ELR (cell line): ENCODE data around the gene TDG.

Experiments used
- DNase-seq: peaks from one replicate; pipeline ENCODE4 v3.0.0-alpha.2; 2015; ENCODE audit warnings: low read depth

Gene TDG

DNA sequence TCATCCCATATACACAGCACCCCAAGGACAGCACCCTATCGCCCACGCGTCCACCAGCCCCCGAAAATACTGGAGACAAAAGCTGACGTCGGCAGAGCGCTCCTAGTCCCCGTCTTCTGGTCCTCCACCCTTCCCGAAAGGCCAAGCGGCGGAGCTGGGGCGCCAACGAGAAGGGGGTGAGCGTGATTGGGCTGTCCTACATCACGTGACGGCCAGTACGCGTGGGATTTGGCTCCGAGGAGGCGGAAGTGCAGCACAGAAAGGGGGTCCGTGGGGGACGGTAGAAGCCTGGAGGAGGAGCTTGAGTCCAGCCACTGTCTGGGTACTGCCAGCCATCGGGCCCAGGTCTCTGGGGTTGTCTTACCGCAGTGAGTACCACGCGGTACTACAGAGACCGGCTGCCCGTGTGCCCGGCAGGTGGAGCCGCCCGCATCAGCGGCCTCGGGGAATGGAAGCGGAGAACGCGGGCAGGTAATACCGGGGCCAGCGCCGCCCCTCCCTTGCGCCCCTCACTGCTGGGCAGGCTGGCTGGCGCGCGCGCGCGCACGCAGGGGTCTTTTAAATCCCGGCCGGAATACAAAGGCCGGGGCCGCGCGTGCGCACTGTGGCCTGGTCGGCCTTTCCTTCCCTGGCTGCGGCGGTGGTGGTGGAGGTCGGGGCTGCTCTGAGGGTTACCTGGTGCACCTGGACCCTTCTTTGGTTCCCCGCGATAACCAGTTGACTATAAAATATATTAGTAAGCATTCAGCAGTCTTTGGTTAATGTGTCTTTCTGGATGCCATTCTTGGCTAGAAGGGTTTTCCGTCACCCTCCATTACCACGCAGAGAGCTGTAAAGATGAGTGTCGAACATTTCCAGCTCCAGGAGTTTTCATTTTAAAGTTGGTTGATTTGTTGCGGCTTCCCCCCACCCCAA, at the start of gene TDG:
TDG (plus strand) TSS at position 283 of the 915 bp plus-strand sequence; CDS start at position 449, 166 bp downstream.
- peak; percentile 99 for DNase-seq

- DNase-seq: no peak
Observed at GRCh38 chr12:103917873-103918272, 47.8 kb upstream of the TDG start.

GRCh38 chr12:103924761-103925641, 40.7 kb upstream of the TDG start:
- DNase-seq: peak; percentile 82

- no peak for DNase-seq
Observed at GRCh38 chr12:103928682-103929045, 37.0 kb upstream of the TDG start.

DNA sequence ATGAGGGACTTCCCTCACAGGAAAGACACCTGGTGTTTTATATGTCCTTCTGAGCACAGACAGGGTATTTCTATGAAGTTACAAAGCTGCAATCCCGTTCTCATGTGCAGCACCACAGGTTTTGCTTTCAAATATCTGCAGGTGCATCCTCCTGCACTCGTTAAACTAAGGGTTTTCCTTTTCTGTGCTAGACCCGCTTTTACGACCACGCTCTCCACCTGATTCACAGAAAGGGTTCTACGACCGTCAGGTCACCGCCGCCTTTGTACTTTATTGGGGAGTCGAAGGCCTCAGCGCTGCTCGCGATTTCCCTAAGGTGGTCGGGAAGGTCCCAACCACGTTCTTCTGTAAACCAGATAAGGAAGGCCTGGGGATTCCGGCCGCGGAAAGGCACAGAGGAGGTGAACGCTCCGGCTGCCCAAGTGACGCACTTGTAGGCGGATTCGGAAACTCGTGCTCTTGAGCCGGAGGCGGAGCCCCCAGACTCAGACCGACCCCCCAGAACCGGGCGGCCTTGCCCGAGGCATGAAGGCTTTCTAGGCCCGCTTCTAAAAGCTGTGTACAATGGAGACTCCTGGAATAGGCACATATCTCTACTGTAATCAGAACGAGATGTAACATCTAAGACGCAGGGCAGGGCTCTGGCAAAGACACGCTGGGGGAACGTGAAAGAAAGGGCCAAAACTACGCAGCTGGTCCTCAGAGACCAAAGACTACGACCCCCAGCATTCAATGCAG, 36.5 kb upstream of the TDG start:
- DNase-seq: peak; percentile 94

DNA sequence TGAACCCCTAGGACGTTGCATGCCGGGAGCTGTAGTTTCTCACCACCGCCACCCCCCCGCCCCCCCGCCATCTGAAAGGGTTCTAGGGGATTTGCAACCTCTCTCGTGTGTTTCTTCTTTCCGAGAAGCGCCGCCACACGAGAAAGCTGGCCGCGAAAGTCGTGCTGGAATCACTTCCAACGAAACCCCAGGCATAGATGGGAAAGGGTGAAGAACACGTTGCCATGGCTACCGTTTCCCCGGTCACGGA, 36.0 kb upstream of the TDG start:
- DNase-seq: no peak

GRCh38 chr12:103930034-103930786, 35.5 kb upstream of the TDG start, which contains the start of gene HSP90B1:
Gene HSP90B1, plus strand, starts transcription at chr12:103930410. Its CDS starts 106 bp downstream, at chr12:103930516.
- peak; percentile 100 for DNase-seq

DNA sequence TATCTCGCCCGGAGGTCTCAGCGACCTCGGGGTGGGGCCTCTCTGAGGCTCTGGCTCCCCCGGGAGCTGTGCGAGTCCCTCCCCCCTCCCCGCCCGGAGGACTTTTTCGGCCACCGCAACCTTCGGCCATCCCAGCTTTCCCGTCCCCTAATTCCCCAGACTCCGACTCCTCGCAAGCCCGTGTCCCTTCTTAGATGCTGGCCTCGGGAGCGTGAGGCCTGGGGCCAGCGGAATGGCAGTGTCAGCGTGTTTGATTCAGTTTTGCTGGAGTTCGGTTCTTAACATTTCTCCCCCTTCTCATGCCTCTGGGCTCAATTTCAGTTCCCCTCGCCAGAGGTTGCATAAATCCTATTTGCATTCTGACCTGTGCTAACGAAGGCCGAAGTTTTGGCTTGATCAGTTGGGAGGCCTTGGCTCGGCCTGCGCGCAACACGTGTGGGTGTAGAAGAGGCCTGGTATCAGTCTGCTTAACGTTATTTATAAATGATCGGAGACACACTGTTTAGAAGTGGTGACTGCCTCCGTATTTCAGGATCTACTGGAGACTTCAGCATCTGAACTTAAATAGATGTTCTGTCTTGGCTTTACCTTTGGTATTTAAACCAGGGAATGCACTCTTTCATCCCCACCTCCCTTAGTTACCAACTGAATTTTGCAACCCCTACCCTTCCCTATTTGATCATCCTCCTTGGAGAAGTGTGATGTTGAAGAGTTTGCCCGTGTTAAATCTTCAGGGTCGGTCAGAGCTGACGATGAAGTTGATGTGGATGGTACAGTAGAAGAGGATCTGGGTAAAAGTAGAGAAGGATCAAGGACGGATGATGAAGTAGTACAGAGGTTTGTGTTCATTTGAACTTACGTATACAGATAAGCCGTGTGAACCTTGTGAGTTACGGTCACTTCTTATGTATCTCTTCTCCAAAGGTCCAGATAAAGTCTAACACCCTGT, 34.6 kb upstream of the TDG start:
- DNase-seq: peak; percentile 50

GRCh38 chr12:103933237-103933636, 32.4 kb upstream of the TDG start:
- DNase-seq: no peak

- DNase-seq: no peak
Observed at GRCh38 chr12:103936679-103937078, 29.0 kb upstream of the TDG start.

- no peak for DNase-seq
Observed at GRCh38 chr12:103944964-103945363, 20.7 kb upstream of the TDG start.

DNA sequence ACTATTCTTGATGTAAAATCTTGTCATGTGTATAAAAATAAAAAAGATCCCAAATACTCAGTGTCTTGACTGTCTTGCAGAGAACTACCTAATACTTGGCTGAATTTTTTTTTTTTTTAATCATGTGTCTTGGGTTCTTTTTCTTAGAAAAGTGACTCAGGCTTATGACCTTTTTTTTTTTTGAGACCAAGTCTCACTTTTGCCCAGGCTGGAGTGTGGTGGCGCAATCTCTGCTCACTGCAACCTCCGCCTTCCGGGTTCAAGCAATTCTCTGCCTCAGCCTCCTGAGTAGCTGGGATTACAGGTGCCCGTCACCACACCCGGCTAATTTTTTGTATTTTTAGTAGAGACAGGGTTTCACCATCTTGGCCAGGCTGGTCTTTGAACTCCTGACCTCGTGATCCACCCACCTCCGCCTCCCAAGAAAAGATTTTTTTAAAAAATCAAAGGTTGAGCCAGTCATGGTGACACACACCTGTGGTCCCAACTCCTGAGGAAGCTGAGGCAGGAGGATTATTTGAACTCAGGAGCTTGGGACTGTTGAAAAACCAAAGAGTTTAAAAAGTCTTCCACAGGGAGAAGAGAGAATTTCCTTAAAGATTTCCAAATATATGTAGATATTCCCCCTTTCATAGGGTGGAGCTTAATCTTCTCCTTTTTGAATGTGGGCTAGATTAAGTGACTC, 17.7 kb upstream of the TDG start:
- no peak for DNase-seq

DNA sequence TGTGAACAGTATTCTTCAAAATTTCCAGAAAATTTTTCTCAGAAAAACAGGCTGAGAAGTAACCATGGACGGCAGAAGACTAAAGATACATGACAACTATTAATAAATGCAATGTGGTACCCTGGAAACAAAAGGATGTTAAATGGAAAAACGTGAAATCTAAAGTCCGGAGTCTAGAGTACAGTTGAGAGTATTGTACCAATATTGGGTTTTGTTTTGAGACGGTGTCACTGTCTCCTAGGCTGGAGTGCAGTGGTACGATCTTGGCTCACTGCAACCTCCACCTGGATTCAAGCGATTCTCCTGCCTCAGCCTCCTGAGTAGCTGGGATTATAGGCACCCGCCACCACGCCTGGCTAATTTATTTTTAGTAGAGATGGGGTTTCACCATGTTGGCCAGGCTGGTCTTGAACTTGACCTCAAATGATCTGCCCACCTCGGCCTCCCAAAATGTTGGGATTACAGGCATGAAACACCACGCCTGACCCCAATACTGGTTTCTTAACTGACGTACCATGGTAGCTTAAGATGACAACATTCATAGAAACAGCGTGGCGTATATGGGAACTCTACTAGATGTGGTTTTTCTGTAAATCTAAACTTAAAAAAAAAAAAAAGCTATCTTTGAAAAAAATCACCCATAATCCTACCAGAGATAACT, 16.8 kb upstream of the TDG start:
- DNase-seq: no peak

GRCh38 chr12:103952497-103952896, 13.2 kb upstream of the TDG start:
- no peak for DNase-seq

DNA sequence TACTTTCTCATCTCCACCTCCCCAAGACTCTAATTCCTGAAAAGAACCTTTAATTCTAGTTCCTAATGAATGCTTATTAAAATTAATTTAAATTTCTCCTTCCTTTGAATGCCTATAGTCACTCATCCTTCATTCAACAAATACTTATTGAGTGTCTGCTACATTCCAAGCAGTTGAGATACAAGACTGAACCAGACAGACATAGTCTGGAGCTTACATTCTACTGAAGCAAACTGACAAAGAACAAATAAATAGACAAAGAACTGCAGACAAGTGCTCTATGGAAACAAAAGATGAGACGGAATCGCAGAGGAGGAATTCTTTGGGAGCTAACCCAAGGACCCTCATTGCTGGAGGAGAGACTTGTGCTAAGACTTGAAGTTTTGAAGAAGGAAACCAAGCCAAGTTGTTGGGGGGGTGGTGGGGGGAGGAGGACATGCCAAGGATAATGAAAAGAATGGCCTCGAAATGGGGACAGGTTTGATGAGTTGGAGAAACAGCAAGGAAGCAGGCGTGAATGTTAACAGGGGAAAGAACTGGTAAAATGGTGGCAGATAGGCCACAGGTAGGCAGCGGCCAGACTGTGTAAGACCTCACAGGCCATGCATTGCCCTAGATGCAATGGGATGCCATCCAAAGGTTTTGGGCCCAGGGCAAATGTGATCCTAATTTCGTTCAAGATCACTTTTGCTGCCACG, 9.7 kb upstream of the TDG start:
- DNase-seq: peak; percentile 20

DNA sequence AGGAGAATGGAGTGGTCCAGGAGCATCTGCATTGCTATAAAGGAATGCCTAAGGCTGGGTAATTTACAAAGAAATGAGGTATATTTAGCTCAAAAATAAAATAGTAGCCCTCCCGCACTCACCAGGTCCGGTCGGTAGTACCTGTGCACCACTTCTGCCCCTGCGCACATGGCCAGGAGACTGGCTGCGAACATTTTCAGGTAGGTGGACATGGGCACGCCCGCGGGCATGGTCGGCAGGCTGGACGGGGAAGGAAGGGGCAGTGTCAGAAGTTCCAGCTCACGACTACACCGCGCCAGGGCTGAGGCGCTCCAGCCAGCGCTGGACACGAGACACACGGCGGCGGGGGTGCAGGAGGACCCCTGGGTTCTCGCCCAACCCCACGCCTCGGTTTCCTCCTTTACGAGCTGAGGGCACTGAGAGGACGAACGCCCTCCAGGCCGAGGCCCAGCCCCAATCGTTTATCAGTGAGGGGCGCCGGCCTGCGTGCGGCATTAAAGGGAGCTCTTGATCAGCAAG, 9.1 kb upstream of the TDG start:
- DNase-seq: no peak

- DNase-seq: no peak
Observed at GRCh38 chr12:103957865-103958388, 7.7 kb upstream of the TDG start.

GRCh38 chr12:103958621-103959020, 7.1 kb upstream of the TDG start:
- DNase-seq: no peak
